GM23338 (cell line): ENCODE results near the gene CEACAM5. TPM values are rescaled to one million over a fixed set of nuclear protein-coding genes. Genes with fewer than 3 reads are reported as not detected.
A peak's percentile ranks its signal among the peaks of the same experiment; 100 is the strongest.

ENCODE experiments used
- ATAC-seq: fragments of 200-7000 bp; cut with Tn5 transposase; 3 replicates; pipeline ENCODE4 v1.9.1; 2020
- DNase-seq: peaks from one replicate; pipeline ENCODE4 v3.0.0-alpha.2; 2015; ENCODE audit warnings: low spot score
- H2AFZ ChIP-seq: fragments of 200-600 bp; sonication (generic); 2 replicates; pipeline ENCODE4 v1.8.0; 2016; ENCODE audit warnings: antibody characterized with exemption, mild to moderate bottlenecking, moderate library complexity
- H3F3A ChIP-seq: fragments of 200-600 bp; sonication (generic); replicated peaks from 2 replicates; pipeline ENCODE4 v1.8.0; 2017; ENCODE audit warnings: antibody characterized with exemption, mixed run types, low read depth
- H3K27ac ChIP-seq: fragments of 200-600 bp; sonication (generic); 2 replicates; pipeline ENCODE4 v1.6.1; 2016; ENCODE audit warnings: low read depth
- H3K27me3 ChIP-seq: fragments of 200-600 bp; sonication (generic); 2 replicates; pipeline ENCODE4 v1.8.0; 2016; ENCODE audit warnings: mild to moderate bottlenecking, mixed run types, moderate library complexity; ENCODE audit not compliant: insufficient read depth
- H3K36me3 ChIP-seq: fragments of 200-600 bp; sonication (generic); 2 replicates; pipeline ENCODE4 v1.8.0; 2016; ENCODE audit warnings: mild to moderate bottlenecking; ENCODE audit not compliant: insufficient read depth
- H3K4me1 ChIP-seq: fragments of 200-600 bp; sonication (generic); 2 replicates; pipeline ENCODE4 v1.8.0; 2016; ENCODE audit warnings: mild to moderate bottlenecking, moderate library complexity; ENCODE audit not compliant: insufficient read depth
- H3K4me2 ChIP-seq: fragments of 200-600 bp; sonication (generic); 2 replicates; pipeline ENCODE4 v1.7.1; 2017; ENCODE audit warnings: mixed run types
- H3K4me3 ChIP-seq: fragments of 200-600 bp; sonication (generic); 2 replicates; pipeline ENCODE4 v1.6.1; 2016; ENCODE audit warnings: mixed run types
- H3K79me2 ChIP-seq: fragments of 200-600 bp; sonication (generic); replicated peaks from 2 replicates; pipeline ENCODE4 v1.8.0; 2017; ENCODE audit warnings: mild to moderate bottlenecking; ENCODE audit not compliant: insufficient read depth
- H3K9me2 ChIP-seq: fragments of 200-600 bp; sonication (generic); 2 replicates; pipeline ENCODE4 v1.8.0; 2017; ENCODE audit not compliant: insufficient read depth
- H4K20me1 ChIP-seq: fragments of 200-600 bp; sonication (generic); replicated peaks from 2 replicates; pipeline ENCODE4 v1.8.0; 2017; ENCODE audit warnings: mild to moderate bottlenecking; ENCODE audit not compliant: insufficient read depth
- H3K27ac Mint-ChIP-seq: 2 replicates; pipeline ENCODE4 v1.8.0; 2020; ENCODE audit warnings: inconsistent platforms, mild to moderate bottlenecking, moderate library complexity, mixed read lengths
- H3K27me3 Mint-ChIP-seq: 3 replicates; pipeline ENCODE4 v1.8.0; 2022; ENCODE audit warnings: low read depth, mild to moderate bottlenecking, moderate library complexity, mixed read lengths, inconsistent platforms; ENCODE audit not compliant: insufficient read depth, poor library complexity
- H3K36me3 Mint-ChIP-seq: 3 replicates; pipeline ENCODE4 v1.8.0; 2021; ENCODE audit warnings: low read depth, mild to moderate bottlenecking, inconsistent platforms, moderate library complexity, mixed read lengths
- H3K4me1 Mint-ChIP-seq: 3 replicates; pipeline ENCODE4 v1.8.0; 2020; ENCODE audit warnings: mild to moderate bottlenecking, inconsistent platforms, mixed read lengths
- H3K4me3 Mint-ChIP-seq: 3 replicates; pipeline ENCODE4 v1.8.0; 2021; ENCODE audit warnings: moderate library complexity, mild to moderate bottlenecking, inconsistent platforms, mixed read lengths
- H3K9me3 Mint-ChIP-seq: 3 replicates; pipeline ENCODE4 v1.8.0; 2020; ENCODE audit warnings: moderate library complexity, mild to moderate bottlenecking, inconsistent platforms, mixed read lengths
- CREB1 ChIP-seq: fragments of 250-450 bp; sonication (Bioruptor Pico); IDR thresholded peaks from 2 replicates; pipeline ENCODE4 v1.5.0; 2020; ENCODE audit warnings: low read depth, mild to moderate bottlenecking, moderate library complexity
- REST ChIP-seq: IDR thresholded peaks from one replicate; pipeline ENCODE4 v1.6.1; 2018; ENCODE audit warnings: antibody characterized with exemption; ENCODE audit not compliant: unreplicated experiment
- STAT1 ChIP-seq: IDR thresholded peaks from one replicate; pipeline ENCODE4 v1.6.1; 2016; ENCODE audit warnings: antibody characterized with exemption; ENCODE audit not compliant: unreplicated experiment
- ZNF462 ChIP-seq: fragments of 250-450 bp; sonication (Bioruptor Pico); IDR thresholded peaks from 2 replicates; pipeline ENCODE4 v1.5.0; 2020; ENCODE audit warnings: mild to moderate bottlenecking, moderate library complexity
- polyA plus RNA-seq: library from polyadenylated mRNA; unstranded; fragments of >200 nt; fragmentation: Nextera tagmentation; extraction: Ambion mirVana; gene quantifications from 2 replicates; pipeline ENCODE4 v1.2.1, GENCODE V29; 2016
- total RNA-seq: library from RNA; depleted of rRNA; stranded (reverse); fragments of >200 nt; shearing (Covaris generic); gene quantifications from 2 replicates; pipeline ENCODE4 v1.2.3, GENCODE V29; 2014; rRNA removed

The CEACAM5 gene
- total and polyA plus RNA-seq, 2 experiments from 2014 or later: not detected

DNA sequence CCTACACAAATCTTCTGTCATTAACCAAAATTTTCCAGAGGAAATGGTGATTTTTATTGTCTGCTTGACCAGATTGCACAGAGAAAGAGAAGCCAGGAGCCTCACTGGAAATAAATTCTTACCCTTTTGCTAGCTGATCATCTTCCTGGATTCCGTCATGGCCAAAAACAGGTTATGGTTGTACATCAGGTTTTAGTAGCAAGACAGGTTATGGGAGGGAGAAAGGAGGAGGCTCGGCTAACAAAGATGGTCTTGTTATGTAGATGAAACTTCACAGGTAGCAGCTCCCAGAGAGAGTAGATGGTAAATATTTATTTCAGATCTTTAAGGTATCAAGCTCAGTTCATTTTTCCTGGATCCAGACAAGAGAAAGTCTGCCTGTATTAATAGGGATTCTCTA is 68.3 kb downstream of the CEACAM5 start:
- TF ChIP-seq REST (no peak), ZNF462 (CRISPR knock-in tag) (no peak), CREB1 (CRISPR knock-in tag) (no peak), STAT1 (no peak)
- Histone ChIP-seq H4K20me1 (no peaks in the 10 kb centered on the region), H3K79me2 (no peaks in the 10 kb centered on the region), H3K27ac (no peak overlapping the region), H3K4me1 (peaks cover 7% of the 10 kb centered on the region; the same call in 1 of the 2 replicates), H2AFZ (peak overlapping the region; percentile 18; the same call in 1 of the 2 replicates), H3K9me2 (no peaks in the 10 kb centered on the region), H3K27me3 (no peaks in the 10 kb centered on the region), H3K36me3 (no peaks in the 10 kb centered on the region), H3F3A (no peaks in the 10 kb centered on the region), H3K4me3 (no peak overlapping the region), H3K4me2 (peak overlapping the region; percentile 47; the same call in 1 of the 2 replicates)
- DNase-seq (no peak), ATAC-seq (no peak)
- Mint-ChIP-seq H3K4me3 (no peak overlapping the region), H3K9me3 (no peaks in the 10 kb centered on the region), H3K36me3 (no peaks in the 10 kb centered on the region), H3K27ac (no peak overlapping the region), H3K4me1 (peaks cover 16% of the 10 kb centered on the region), H3K27me3 (peaks cover 5% of the 10 kb centered on the region)

Other genes with a start within 250 kb of the CEACAM5 start
- not detected in 2 replicates for gene CEACAM21, start 132.5 kb upstream of the CEACAM5 start, total RNA-seq
- gene CEACAM21, start 132.5 kb upstream of the CEACAM5 start, polyA plus RNA-seq: not detected in 2 replicates
- not detected in 2 replicates for gene CEACAM4, start 81.6 kb upstream of the CEACAM5 start, total RNA-seq
- not detected in 2 replicates for gene CEACAM4, start 81.6 kb upstream of the CEACAM5 start, polyA plus RNA-seq
- gene CEACAM7, start 20.4 kb upstream of the CEACAM5 start, total RNA-seq: 0.24 and 0.50 TPM in 2 replicates
- gene CEACAM7, start 20.4 kb upstream of the CEACAM5 start, polyA plus RNA-seq: not detected in 2 replicates
- gene CEACAM6, start 46.9 kb downstream of the CEACAM5 start, total RNA-seq: not detected in 2 replicates
- not detected in 2 replicates for gene CEACAM6, start 46.9 kb downstream of the CEACAM5 start, polyA plus RNA-seq
- gene CEACAM3, start 88.0 kb downstream of the CEACAM5 start, total RNA-seq: not detected in 2 replicates
- not detected in 2 replicates for gene CEACAM3, start 88.0 kb downstream of the CEACAM5 start, polyA plus RNA-seq
- gene LYPD4, start 136.1 kb downstream of the CEACAM5 start, total RNA-seq: not detected in 2 replicates
- not detected in 2 replicates for gene LYPD4, start 136.1 kb downstream of the CEACAM5 start, polyA plus RNA-seq
- gene DMRTC2, start 136.4 kb downstream of the CEACAM5 start, total RNA-seq: 0.21 TPM in 1 of 2 replicates, not detected in the other
- gene DMRTC2, start 136.4 kb downstream of the CEACAM5 start, polyA plus RNA-seq: not detected in 2 replicates
- gene RPS19, start 151.6 kb downstream of the CEACAM5 start, total RNA-seq: 631 and 1,798 TPM in 2 replicates
- gene RPS19, start 151.6 kb downstream of the CEACAM5 start, polyA plus RNA-seq: 4,053 and 4,073 TPM in 2 replicates
- gene CD79A, start 168.7 kb downstream of the CEACAM5 start, total RNA-seq: not detected in 2 replicates
- gene CD79A, start 168.7 kb downstream of the CEACAM5 start, polyA plus RNA-seq: 0.27 and 0.47 TPM in 2 replicates
- gene ARHGEF1, start 174.6 kb downstream of the CEACAM5 start, total RNA-seq: 36.8 and 44.7 TPM in 2 replicates
- gene ARHGEF1, start 174.6 kb downstream of the CEACAM5 start, polyA plus RNA-seq: 41.3 and 50.8 TPM in 2 replicates
- gene ERFL, start 219.8 kb downstream of the CEACAM5 start, total RNA-seq: 0.69 TPM in 1 of 2 replicates, not detected in the other
- gene ERFL, start 219.8 kb downstream of the CEACAM5 start, polyA plus RNA-seq: 0.14 TPM in 1 of 2 replicates, not detected in the other